Panc1 (cell line): Measurements from ENCODE around the gene ZFP36L2. TPM values are rescaled to one million over a fixed set of nuclear protein-coding genes. Genes with fewer than 3 reads are reported as not detected.

ENCODE experiments used
- ATAC-seq: fragments of 200-7000 bp; cut with Tn5 transposase; 2 replicates; pipeline ENCODE4 v1.9.1; 2020; ENCODE audit warnings: mild to moderate bottlenecking, moderate library complexity
- BruUV-seq: library from RNA; stranded (reverse); fragments of 400-500 nt; replicated peaks from 2 replicates; lab custom pipeline; 2021; lab: Mats Ljungman, UMichigan
- CTCF ChIA-PET: fragments of 300-600 bp; sonication (Branson Sonifier 250); formaldehyde crosslinking; loops from one replicate; lab custom pipeline; 2022; ENCODE audit warnings: antibody characterized with exemption; lab: Charles Lee
- POLR2A ChIA-PET: fragments of 300-600 bp; sonication (Branson Sonifier 250); formaldehyde crosslinking; loops from one replicate; lab custom pipeline; 2022; ENCODE audit warnings: antibody characterized with exemption; lab: Charles Lee
- DNase-seq: peaks from one replicate; pipeline ENCODE4 v3.0.0-alpha.2; 2010; ENCODE audit warnings: low read depth, low spot score
- H3K27ac ChIP-seq: 2 replicates; pipeline ENCODE4 v1.5.1; 2011; ENCODE audit warnings: mild to moderate bottlenecking, low read length, inconsistent platforms
- H3K27me3 ChIP-seq: fragments of 200-500 bp; sonication (Bioruptor generic); 2 replicates; pipeline ENCODE4 v1.6.0; 2014; ENCODE audit warnings: low read length, inconsistent platforms; ENCODE audit not compliant: control insufficient read depth, insufficient read depth
- H3K36me3 ChIP-seq: fragments of 200-500 bp; sonication (Bioruptor generic); 2 replicates; pipeline ENCODE4 v1.5.1; 2014; ENCODE audit warnings: inconsistent platforms, mild to moderate bottlenecking, low read length, moderate library complexity; ENCODE audit not compliant: control insufficient read depth, insufficient read depth
- H3K4me1 ChIP-seq: 2 replicates; pipeline ENCODE4 v1.5.1; 2011; ENCODE audit warnings: inconsistent platforms, mild to moderate bottlenecking, low read length, moderate library complexity; ENCODE audit not compliant: control insufficient read depth, insufficient read depth
- H3K4me3 ChIP-seq, 2 experiments: 2 replicates each; pipeline ENCODE4 v1.5.1; 2011 to 2012; ENCODE audit warnings: low read depth in 2 of 2, low read length in 2 of 2, mild to moderate bottlenecking in 2 of 2, inconsistent platforms in 1 of 2, moderate library complexity in 1 of 2
- H3K9me3 ChIP-seq: fragments of 200-500 bp; sonication (Bioruptor generic); 2 replicates; pipeline ENCODE4 v1.5.1; 2014; ENCODE audit warnings: low read depth, mild to moderate bottlenecking, inconsistent platforms, low read length, moderate library complexity; ENCODE audit not compliant: control insufficient read depth, insufficient read depth
- CTCF ChIP-seq: fragments of 450-650 bp; IDR thresholded peaks from 2 replicates; pipeline ENCODE4 v1.5.1; 2017; ENCODE audit warnings: mild to moderate bottlenecking
- POLR2AphosphoS5 ChIP-seq: IDR thresholded peaks from 2 replicates; pipeline ENCODE4 v1.6.1; 2012; ENCODE audit warnings: mild to moderate bottlenecking, low read depth, low read length, moderate library complexity
- REST ChIP-seq, 2 experiments: IDR thresholded peaks; 2 replicates each; pipeline ENCODE4 v1.6.1; 2011 to 2012; ENCODE audit warnings: low read depth in 2 of 2, control low read depth in 1 of 2, low read length in 1 of 2, mild to moderate bottlenecking in 1 of 2, moderate library complexity in 1 of 2; ENCODE audit not compliant: insufficient read depth in 1 of 2
- SIN3A ChIP-seq: IDR thresholded peaks from 2 replicates; pipeline ENCODE4 v1.6.1; 2012; ENCODE audit warnings: low read depth, mild to moderate bottlenecking, low read length, moderate library complexity, borderline replicate concordance; ENCODE audit not compliant: insufficient read depth
- TCF7L2 ChIP-seq: IDR thresholded peaks from 2 replicates; pipeline ENCODE4 v1.6.1; 2011; ENCODE audit warnings: mild to moderate bottlenecking, low read depth, low read length, inconsistent platforms
- in situ Hi-C: cut with HindIII; loops from 2 replicates; pipeline ENCODE4 v1.10.0; 2016; ENCODE audit warnings: low sequenced_read_pairs, low pct_unique_long_range_greater_than_20kb
- intact Hi-C: fragments of 100-400 bp; cut with micrococcal nuclease; formaldehyde crosslinking; loops from one replicate; pipeline ENCODE4 v1.10.0; 2022; ENCODE audit not compliant: unreplicated experiment
- total RNA-seq: library from RNA; stranded (reverse); gene quantifications from one replicate; pipeline ENCODE4 v1.2.1, GENCODE V29; 2021; ENCODE audit not compliant: unreplicated experiment

The ZFP36L2 gene
- total RNA-seq, 1 experiment from 2014 or later: 46.3 TPM

GRCh38 chr2:43238176-43238575 lies 11.8 kb upstream of the ZFP36L2 start:
- DNase-seq (no peak), ATAC-seq (no peak)
- intact Hi-C loops (no loop called here), in situ Hi-C loops (no loop called here)
- Histone ChIP-seq H3K4me3 (no peak overlapping the region), H3K27me3 (no peaks in the 10 kb centered on the region), H3K4me1 (0 out of 2 replicates have a peak, but pooled peaks cover under 1% of the 10 kb centered on the region), H3K36me3 (no peaks in the 10 kb centered on the region), H3K27ac (no peak overlapping the region), H3K9me3 (no peaks in the 10 kb centered on the region)
- ChIA-PET CTCF (no interaction called here), POLR2A (no interaction called here)
- TF ChIP-seq TCF7L2: no peak
- TF ChIP-seq CTCF: no peak
- no peak for TF ChIP-seq SIN3A
- TF ChIP-seq POLR2AphosphoS5: no peak
- TF ChIP-seq REST (IDR thresholded peaks at IDR 0.05; ENCODE audit: insufficient read depth in 1 of 2, low read depth in 2 of 2, low read length in 1 of 2): no peak
- BruUV-seq: no TSS peak

- Histone ChIP-seq H3K36me3 (peaks cover 4% of the 10 kb centered on the region), H3K27me3 (no peaks in the 10 kb centered on the region), H3K27ac (no peak overlapping the region), H3K4me1 (peaks cover 7% of the 10 kb centered on the region), H3K9me3 (no peaks in the 10 kb centered on the region), H3K4me3 (no peak overlapping the region)
- BruUV-seq: no TSS peak
- ChIA-PET CTCF (no interaction called here), POLR2A (no interaction called here)
- DNase-seq: no peak
- intact Hi-C loops (no loop called here), in situ Hi-C loops (no loop called here)
- ATAC-seq: 0 out of 2 replicates have a peak, but pooled peaks have one; percentile 4
- TF ChIP-seq CTCF (no peak), SIN3A (no peak), POLR2AphosphoS5 (no peak), REST (IDR thresholded peaks at IDR 0.05; ENCODE audit: insufficient read depth in 1 of 2, low read depth in 2 of 2, low read length in 1 of 2) (no peak), TCF7L2 (no peak)
Measured at GRCh38 chr2:43233218-43234212, 7.1 kb upstream of the ZFP36L2 start.
